ENCODE data around the gene KY.

DNA sequence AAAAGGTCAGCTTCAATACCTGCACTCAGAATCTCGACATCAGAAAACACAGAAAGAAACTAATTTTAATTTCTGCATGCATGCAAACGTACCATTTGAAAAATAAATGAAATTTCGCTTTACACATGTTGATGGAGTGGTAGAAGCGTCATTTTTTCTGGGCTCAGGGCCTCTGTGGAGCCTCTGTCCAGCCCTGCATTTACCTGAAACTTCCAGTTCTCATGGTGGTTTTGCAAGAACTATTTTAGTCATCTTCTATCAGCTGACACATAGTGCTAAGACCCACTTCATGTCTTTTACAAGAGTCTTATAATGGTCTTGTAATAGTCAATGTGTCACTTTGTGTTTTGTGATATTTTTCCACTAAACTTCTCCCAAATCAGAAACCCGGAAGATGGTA lies 5.3 kb downstream of the KY start:
- no peak for TF ChIP-seq CHD1 (IDR thresholded peaks at IDR 0.05; ENCODE audit: low read depth, low read length)
- no peak for TF ChIP-seq POLR2AphosphoS5 (IDR thresholded peaks at IDR 0.05; ENCODE audit: low read depth, low read length)
- TF ChIP-seq EZH2 (IDR thresholded peaks at IDR 0.05; ENCODE audit: low read depth, low read length, severe bottlenecking), result no peak
- no peak for TF ChIP-seq EGR1 (IDR thresholded peaks at IDR 0.05; ENCODE audit: borderline replicate concordance, low read depth, low read length)
- no peak for TF ChIP-seq FOSL1 (IDR thresholded peaks at IDR 0.05; ENCODE audit: insufficient read depth, low read depth, low read length)
- no peak for TF ChIP-seq ZNF274 (IDR thresholded peaks at IDR 0.05; ENCODE audit: borderline replicate concordance, extremely low read depth, low read length)
- no peak for TF ChIP-seq CTCF (IDR thresholded peaks at IDR 0.05; ENCODE audit: control extremely low read depth in 1 of 3, insufficient read depth in 1 of 3, low read depth in 1 of 3, low read length in 3 of 3)

Measured in H1 (cell line).